CD4-positive, alpha-beta T cell treated with Interleukin-2 at 100 ng/mL for 4 hours (primary cell): Measurements from ENCODE around the gene ARPP21.

Source experiments
- DNase-seq: peaks from one replicate; pipeline ENCODE4 v3.0.0-alpha.2; 2020; ENCODE audit warnings: low spot score

Gene ARPP21

DNA sequence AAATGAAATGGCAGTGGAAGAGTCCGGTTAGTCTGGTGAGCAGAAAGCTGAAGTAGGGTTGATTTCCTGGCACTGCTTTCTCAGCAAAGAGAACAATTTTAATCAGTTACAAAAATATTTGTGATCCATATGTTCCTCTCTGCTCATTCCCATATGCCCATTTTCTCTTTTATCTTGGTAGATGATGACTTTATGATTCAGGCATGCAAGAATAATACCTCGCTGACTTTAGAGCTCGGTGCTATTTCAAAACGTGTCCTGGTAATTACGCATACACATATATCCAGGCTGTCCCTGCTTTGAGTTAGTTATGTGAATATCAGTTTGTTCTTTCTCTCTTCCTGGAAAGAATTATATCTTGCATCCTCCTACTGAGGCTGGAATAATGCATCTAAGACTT is 38.5 kb downstream of the ARPP21 start:
- DNase-seq, result no peak

DNA sequence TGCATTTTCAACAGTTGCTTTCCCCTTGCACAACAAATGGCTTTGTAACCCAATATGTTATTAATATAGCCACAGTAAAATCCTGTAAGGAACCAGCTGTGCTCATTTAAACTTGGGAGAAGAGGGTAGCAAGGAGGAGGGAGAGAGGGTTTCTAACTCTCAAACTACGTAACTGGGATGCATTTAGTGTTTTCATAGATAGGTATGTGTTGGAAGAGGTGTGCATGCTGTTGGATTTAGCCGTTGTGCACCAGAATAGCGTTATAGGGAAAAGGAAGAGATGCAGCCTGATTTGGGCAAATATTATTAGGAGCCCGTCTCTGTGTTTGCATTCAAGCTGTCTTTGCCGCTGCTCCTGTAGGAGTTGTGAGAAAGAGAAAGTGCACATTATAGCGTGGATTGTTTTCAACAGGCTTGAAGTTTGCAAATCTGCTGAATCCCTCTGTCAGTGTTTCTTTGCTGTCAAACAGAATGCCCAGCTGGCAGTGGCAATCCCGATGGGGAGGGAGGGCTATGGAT is 39.4 kb downstream of the ARPP21 start:
- no peak for DNase-seq

DNA sequence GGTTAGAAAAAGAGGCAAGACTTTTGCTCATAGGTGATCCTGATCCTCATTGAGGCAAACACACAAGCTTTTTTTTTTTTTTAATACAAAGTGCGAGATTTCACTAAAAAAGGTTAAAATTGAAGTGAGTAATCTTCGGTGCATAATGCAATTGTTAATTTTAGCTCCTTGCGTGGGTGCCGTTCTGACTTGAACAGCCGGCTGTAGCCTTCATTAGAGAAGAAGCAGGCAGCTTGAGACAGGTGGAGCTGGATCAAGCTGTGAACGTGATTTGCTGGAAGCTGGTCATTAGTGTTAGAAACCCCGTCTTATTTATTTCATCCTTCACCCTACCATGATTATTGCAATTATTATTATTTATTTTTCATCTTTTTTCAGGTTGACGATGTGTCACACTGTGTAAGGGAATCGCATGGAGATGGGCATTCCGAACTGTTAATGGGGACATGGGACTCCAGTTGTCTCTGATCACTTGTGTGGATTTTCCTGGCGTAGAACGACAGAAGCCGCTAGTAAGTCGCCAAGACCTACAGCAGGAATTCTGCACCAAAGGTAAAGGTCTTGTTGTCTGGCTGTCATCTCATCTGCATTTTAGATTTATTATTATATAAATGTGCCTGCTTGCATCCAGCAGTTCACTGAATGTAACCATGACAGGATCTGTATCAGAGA is 40.2 kb downstream of the ARPP21 start:
- DNase-seq, result no peak

DNA sequence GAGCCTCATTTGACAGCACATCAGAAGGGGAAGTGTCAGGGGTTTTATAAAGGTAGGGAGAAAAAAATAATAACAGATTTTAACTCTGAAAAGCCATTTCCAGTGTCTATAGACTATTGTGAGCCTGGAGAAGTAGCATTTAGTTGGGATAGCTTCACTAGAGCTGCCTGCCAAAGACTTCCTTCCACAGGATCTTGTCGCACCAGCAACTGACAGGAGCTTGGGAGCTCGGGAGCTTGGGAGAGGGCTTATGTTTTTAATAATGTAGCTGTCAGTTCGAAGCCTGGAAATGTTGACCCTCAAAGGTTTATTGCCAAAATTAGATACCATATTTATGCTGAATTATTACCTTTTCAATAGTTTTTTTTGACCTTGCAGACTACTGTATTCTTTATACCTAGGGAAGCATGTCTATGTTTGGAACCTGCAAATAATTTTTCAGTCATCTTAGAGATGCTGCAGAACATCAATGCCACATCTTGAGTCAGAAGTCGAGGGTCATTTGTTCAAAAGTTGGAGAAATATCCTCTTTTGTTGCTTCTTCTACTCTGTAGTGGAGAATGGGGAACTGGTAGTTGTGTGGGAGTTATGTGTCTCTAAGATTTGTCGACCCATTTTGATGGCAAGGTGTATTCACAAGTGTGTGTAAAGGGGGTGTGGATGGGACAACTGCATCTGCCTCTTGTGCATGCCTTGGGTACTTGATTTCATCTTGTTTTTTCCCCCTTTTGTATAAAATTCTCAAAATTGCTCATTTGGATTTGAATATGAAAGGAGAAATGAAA is 41.7 kb downstream of the ARPP21 start:
- no peak for DNase-seq

DNA sequence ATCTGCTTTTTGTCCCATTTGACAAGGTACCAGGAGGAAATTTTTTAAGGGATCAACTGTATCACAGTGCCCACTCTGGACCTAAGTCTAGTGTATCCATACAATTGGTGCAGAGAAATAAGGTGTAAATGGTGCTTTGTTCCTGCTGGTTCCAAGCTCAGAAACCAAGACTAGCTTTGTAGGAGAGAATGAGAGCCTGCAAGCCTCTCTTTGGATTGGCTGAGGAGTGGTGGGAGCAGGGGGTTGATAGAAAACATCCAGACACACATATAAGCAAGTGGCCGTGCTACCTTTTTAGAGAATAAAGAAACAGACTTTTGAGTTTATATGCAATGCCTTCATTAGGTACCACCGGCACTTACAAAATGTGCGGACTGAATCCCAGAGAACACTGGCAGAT is 45.8 kb downstream of the ARPP21 start:
- DNase-seq, result no peak

DNA sequence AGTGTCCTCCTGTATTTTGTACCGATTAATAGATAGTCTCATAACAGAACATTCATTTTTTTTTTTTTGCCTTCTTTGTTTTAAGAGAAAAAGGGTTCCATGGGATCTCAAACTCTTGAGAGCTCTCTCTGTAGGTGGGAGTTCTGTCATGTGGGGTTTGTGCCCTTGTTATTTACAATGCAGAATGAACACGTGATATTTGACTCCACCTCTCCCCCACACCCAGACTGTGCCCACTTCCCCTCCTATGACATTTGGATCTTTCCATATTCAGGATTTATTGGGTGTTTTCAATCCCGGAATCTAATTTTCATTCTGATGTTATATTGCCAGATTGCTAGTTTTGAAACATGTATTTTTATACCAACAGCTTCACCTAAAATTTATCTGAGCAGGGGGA is 49.5 kb downstream of the ARPP21 start:
- DNase-seq, result no peak

DNA sequence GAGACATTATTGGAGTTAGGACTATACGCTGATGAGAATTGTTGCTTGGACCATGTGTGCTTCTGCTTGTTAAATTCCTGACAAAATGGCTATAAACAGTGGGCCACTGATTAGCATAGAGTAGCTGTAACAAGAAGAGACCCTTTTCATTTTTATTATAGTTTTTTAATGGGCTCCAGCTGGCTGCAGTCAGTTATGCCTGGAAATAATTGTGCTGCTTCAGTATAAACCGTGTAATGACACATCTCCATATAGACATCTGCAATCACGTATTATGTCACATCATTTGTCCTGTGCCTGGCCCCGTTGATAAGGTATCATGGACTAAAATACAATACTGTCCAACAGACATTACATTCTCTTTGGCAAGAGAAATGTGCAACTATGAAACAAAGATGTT is 50.9 kb downstream of the ARPP21 start:
- no peak for DNase-seq

DNA sequence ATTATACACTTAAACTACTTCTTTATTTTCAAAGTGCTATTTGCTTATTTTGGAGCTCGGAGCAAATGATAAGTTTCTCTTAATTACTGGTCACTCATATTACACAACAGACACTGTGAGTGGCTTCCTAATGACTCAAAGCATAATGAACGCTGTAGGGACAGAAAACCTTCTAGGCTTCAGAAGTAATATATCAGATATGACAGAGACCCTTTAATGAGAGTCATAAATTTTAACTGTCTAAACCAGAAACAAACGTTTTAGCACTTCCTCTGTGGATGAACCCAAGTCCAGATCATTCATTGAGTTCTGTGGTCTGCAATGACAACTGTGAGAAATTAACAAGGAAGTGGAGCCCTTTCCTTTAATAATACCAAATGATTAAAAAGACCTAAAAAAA is 66.6 kb downstream of the ARPP21 start:
- DNase-seq, result no peak

DNA sequence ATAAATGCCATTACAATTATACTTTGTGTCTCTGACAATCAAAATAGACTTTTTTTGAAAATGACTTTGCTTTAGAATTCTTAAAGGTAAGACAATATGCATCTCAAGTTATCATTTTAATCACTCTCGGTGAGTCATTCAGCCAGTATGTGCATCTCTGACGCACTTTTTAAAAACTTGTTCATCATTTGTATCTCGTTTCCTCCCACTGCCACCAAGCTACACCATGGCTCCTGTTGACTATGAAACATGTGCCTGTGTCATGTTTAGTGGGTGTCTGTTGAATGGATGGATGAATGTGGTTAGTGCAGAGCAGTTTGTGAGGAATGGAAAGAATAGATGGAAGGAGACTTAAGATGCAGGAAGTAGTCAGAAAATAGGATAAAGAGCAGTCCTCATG is 68.6 kb downstream of the ARPP21 start:
- DNase-seq, result no peak

DNA sequence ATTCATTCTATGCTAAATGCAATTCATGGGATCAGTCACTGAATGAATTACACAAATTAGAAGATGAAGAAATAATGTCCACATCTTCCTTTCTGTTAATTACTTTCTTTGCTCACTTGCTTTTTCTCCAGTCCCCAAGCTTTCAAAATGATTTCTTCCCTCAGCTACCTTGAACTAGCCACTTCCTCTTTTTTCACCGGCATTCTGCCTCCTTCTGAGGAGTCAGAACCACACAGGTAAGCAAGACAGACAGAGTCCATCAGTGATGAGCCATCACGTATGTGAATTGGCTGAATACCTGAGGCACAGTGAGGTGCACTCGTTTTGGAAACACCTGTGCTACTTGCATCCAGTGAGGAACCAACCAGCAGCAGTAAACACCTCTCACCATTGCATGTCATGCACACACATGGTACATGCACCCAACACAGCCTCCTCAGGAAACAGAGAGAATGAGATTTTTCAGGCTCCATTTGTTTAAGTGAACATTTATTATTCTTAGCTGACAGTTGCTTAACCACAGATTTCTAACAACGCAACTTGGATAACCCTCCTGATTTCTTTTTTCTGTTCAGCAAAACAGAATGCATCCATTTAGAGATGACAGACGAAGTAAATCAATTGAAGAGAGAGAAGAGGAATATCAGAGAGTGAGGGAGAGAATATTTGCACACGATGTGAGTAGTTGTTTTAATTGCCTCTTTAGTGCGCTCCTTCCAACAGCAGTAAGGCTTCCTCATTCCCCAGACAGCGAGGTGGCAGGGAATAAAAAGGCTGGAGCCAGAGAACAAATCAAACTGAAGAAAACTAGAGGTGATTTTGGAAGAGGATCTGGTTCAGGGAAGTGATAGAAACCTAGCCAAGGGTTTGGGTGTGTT is 69.3 kb downstream of the ARPP21 start:
- DNase-seq, result no peak

DNA sequence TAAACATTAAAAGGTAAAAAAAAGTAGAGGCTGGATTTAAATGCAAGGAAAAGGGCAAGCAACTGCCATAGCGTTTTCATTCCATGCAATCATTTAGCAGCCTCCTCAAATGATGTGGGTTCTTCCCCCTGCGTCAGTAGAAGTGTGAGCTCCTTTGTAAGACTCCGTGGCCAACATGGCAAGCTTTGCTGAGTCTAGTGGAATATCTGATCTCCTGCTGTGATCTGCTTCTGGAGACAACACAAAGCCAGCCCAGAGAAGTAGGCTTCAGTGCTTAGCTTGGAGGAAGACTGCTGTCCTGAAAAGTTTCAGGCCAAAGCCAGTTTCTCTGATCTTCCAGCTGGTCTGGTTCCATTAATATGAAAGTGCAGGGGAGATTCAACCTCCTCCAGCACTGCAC is 70.4 kb downstream of the ARPP21 start:
- DNase-seq, result no peak

DNA sequence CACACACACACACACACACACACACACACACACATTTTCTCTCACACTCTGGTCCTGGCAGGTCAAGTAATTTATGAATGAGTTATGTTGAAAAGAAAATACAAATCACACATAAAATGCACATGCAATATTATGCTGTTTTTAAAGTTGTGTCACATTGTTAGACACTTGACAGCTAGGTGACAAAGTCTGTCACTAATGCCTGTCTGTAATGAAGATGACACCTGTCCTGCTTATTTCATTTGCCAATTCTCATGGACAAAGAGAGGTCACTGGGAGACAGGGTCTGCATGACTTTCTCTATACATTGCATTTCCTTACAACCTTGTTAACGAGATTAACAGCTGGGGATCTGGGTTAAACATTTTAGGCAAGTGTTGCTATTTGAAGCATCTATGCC is 71.2 kb downstream of the ARPP21 start:
- no peak for DNase-seq

DNA sequence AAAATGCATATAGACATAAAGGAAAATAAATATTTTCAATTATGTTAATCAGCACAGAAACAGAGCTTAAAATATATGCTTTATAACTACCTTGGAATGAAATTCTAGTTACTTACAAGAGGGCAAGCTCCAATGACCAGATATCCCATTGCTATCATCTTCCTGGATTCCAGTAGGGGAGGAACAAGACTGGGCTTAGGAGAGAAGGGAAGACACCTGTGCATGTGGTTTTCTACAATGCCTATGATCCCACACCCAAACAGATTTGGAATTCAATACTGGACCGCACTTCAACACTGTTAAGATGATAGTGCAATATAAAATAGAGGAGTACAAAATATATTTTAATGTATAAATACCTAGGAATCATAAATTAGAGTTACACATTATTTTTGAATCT is 79.6 kb downstream of the ARPP21 start:
- no peak for DNase-seq

DNA sequence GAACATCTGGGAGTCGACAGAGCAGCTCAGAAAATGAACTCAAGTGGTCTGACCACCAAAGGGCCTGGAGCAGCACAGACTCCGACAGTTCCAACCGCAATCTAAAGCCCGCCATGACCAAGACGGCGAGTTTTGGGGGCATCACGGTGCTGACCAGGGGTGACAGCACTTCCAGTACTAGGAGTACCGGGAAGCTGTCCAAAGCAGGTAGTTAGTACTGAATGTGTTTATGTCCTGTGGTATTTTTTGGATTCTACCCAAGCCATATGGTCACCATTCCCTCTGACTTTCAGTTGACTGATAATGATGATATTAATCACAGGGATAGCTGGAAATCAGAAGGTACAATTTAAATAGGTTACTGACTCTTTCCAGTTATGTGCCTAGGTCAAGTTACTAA is 82.3 kb downstream of the ARPP21 start:
- no peak for DNase-seq

DNA sequence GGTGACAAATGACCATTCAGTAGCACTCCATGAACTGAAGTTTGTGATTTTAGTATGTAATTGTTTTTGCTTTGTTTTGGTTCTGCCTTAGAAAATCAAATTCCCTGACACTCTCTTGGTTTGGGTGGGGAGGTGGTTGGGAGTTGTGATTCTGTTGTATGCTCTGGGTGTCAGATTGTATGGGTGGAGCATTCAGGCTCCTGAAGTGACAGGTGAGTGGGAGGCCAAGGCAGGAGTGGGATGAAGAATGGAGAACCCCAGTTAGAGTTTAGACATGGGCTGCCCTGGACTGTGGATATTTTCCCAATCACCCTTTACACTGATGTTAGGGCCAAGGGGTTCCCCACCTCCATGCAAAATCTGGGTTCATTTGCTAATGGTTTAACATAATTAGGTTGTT is 83.6 kb downstream of the ARPP21 start:
- no peak for DNase-seq

DNA sequence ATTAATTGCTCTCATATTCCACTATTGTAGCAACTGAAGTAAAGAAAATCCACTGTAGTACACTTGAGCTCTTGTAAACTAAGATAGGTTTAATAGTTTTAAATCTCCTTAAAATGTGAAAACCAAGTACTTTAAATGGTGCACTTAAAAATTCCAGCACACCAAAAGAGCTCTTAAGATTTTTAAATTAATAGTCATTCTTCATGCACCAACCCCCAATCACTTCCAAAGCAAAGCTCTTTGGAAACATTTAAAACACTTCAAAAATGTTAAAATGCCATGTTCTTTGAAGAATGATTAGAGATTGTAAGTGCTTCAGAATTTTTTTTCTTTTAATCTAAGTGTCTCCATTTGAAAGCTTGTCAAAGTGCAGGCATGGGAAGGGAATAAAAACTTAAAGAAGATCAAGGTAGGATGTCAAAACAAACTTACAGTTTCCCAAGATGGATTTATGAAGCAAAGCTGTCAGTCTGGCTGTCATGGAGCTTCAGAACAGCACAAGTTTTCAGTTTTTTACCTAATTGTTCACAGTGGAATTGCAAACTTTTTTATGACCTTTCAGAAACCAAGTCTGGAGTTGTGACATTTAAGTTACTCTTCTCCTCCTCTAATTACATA is 84.3 kb downstream of the ARPP21 start:
- DNase-seq, result no peak

DNA sequence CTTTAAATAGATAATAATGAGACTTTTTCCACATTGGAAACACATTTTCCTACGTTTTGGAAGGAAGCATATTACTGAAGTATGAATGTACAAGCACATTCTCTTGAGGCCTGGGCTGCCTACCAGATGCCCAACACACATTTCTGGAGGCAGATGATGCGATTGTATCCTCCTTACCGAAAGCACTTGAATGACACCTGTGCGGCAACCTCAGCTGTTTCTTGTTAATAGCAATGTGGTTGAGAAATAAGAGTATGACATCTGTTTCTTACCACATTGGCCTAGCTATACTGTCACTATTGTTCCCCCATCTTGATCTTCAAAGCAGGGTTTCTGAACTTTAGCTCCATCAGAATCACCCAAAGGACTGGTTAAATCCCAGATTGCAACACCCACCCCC is 84.8 kb downstream of the ARPP21 start:
- DNase-seq, result no peak

DNA sequence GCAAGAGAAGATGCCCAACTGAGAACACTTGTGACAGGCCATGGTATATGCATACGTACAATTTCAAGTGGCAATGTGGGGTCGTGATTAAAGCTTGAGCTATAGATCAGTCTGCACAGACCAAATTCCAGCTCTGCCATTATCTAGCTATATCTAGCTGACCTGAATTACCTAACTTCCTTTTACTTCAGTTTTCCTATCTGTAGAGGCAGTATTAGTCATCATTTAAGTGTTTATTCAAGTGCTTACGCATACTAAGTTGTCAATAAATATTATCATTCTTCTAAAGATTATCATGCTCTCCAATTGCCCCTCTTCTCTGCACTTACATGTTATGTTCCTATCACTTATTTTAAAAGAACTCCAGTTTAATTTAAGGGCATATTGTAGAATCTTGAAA is 87.9 kb downstream of the ARPP21 start:
- DNase-seq, result no peak

DNA sequence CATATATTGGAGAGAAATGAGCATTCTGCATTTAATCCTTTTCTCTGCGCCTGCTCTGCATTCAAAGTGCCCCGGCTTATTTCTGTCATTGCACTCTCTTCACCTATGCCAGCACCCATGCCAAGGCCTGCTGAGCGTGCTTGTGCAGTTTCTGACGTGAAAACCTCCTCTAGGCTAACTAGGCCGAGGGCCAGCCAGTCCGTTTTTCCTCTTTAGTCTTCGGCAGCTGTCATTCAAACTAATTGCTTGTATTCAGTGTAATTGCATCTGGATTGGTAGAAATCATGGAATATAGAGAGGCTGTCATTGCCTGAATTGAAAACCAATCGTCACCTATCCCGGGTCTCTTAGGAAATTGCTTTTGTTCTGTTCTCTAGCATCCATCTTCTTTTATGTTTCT is 94.0 kb downstream of the ARPP21 start:
- DNase-seq, result no peak

DNA sequence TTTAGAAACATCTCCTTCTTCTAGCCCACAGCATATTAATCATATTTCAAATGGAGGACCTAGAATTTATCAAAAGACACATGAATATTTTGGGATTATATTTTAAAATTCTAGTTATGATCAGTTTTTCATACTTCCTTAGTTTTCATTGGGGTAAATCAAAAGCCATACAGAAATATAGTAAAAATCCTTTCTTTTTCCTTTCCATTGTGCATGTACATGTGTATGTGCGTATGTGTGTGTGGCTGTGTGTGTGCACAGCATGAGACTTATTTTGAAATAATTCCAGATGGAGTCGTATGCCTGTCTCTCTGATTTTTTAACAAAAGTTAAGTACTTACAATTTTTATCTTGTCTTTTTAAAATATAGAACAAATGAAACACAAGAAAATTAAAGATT is 94.5 kb downstream of the ARPP21 start:
- DNase-seq, result no peak

DNA sequence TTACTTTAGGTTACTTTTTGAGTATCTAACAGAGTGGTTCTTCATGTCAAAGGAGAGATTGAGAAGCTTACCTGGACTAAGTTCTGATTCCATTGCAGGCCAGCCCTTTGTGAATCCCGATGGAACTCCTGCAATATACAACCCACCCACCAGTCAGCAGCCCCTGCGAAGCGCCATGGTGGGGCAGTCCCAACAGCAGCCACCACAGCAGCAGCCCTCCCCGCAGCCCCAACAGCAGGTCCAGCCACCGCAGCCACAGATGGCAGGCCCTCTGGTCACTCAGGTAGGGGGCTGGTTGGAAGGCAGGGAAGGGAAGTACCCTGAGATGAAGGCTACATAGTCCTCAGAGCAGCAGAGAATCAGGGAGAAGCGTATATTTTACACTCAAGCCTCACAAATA is 97.8 kb downstream of the ARPP21 start:
- no peak for DNase-seq

DNA sequence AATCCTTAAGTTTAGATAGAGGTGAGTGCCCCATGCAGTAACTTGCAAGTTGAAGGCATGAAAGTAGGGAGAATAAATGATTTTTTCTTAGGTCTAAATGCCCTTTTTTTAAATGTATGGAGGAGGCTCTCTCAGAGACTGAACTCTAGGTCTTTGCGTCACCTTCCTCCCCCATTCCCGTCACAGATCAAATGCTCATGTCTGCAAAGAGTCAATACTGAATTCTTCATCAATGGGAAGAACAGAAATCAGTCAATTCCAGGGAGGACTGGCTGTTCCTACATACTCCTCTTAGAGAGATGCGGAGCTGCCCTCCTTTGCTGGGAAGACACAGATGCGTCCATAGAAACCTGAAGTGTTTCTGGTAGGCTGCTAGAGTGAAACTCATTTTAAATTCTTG is 98.2 kb downstream of the ARPP21 start:
- DNase-seq, result no peak
